GM12878 (cell line): ENCODE data around the gene STK10. TPM values are rescaled to one million over a fixed set of nuclear protein-coding genes. Genes with fewer than 3 reads are reported as not detected.

Source experiments
- ATAC-seq: fragments of 200-7000 bp; cut with Tn5 transposase; 3 replicates; pipeline ENCODE4 v1.9.1; 2020; ENCODE audit warnings: mild to moderate bottlenecking, moderate library complexity
- BruUV-seq: library from RNA; stranded (reverse); fragments of 400-500 nt; replicated peaks from 2 replicates; lab custom pipeline; 2021; lab: Mats Ljungman, UMichigan
- CTCF ChIA-PET: fragments of 300-600 bp; sonication (Branson Sonifier 250); formaldehyde crosslinking; extraction: SDS; loops from one replicate; lab custom pipeline; 2021; ENCODE audit warnings: inconsistent platforms; lab: Yijun Ruan, JAX
- POLR2A ChIA-PET: fragments of 350-600 bp; formaldehyde crosslinking; extraction: SDS; loops from one replicate; lab custom pipeline; 2021; ENCODE audit warnings: inconsistent platforms; lab: Charles Lee
- RAD21 ChIA-PET: fragments of 300-600 bp; sonication (Branson Sonifier 250); formaldehyde crosslinking; loops from one replicate; lab custom pipeline; 2023; ENCODE audit warnings: antibody characterized with exemption; ENCODE audit not compliant: unreplicated experiment; lab: Charles Lee
- SMC1A ChIA-PET: fragments of 300-600 bp; sonication (Branson Sonifier 250); formaldehyde crosslinking; loops from one replicate; lab custom pipeline; 2023; ENCODE audit not compliant: unreplicated experiment, uncharacterized antibody; lab: Charles Lee
- DNase-seq: peaks from one replicate; pipeline ENCODE4 v3.0.0-alpha.2; 2011; ENCODE audit warnings: low read depth, low spot score
- FAIRE-seq: peaks from 3 replicates; lab custom pipeline; 2011; peaks lifted over from hg19 to GRCh38; lab: Jason Lieb, UNC
- H2AFZ ChIP-seq: 2 replicates; pipeline ENCODE4 v1.6.0; 2011; ENCODE audit warnings: low read depth, low read length, control low read depth; ENCODE audit not compliant: control insufficient read depth
- H3K27ac ChIP-seq: 2 replicates; pipeline ENCODE4 v1.5.1; 2011; ENCODE audit warnings: control low read depth; ENCODE audit not compliant: control insufficient read depth, insufficient read depth
- H3K27me3 ChIP-seq, 2 experiments: replicated peaks in 1 of 2; 2 replicates each; pipeline versions ENCODE4 v1.6.0 to v1.6.1; 2011; ENCODE audit warnings: low read length in 1 of 2; ENCODE audit not compliant: control insufficient read depth in 2 of 2, insufficient read depth in 2 of 2
- H3K36me3 ChIP-seq, 2 experiments: 2 replicates each; pipeline ENCODE4 v1.5.1; 2011; ENCODE audit warnings: low read length in 1 of 2; ENCODE audit not compliant: control insufficient read depth in 2 of 2, insufficient read depth in 2 of 2
- H3K4me1 ChIP-seq: 2 replicates; pipeline ENCODE4 v1.6.1; 2011; ENCODE audit warnings: mild to moderate bottlenecking, low read length, moderate library complexity, mixed read lengths; ENCODE audit not compliant: control insufficient read depth, insufficient read depth
- H3K4me2 ChIP-seq: 2 replicates; pipeline ENCODE4 v1.6.0; 2011; ENCODE audit warnings: control low read depth; ENCODE audit not compliant: control insufficient read depth, insufficient read depth
- H3K4me3 ChIP-seq: fragments of 200-600 bp; sonication (generic); 2 replicates; pipeline ENCODE4 v1.5.1; 2016
- H3K79me2 ChIP-seq: 2 replicates; pipeline ENCODE4 v1.6.0; 2011; ENCODE audit warnings: low read length; ENCODE audit not compliant: control insufficient read depth, insufficient read depth
- H3K9ac ChIP-seq: 2 replicates; pipeline ENCODE4 v1.8.0; 2011; ENCODE audit warnings: low read length, control low read depth, mixed read lengths; ENCODE audit not compliant: control insufficient read depth, insufficient read depth
- H3K9me3 ChIP-seq: replicated peaks from 3 replicates; pipeline ENCODE4 v1.5.1; 2011; ENCODE audit warnings: mild to moderate bottlenecking, low read length; ENCODE audit not compliant: control insufficient read depth, insufficient read depth
- H4K20me1 ChIP-seq: 2 replicates; pipeline ENCODE4 v1.6.0; 2011; ENCODE audit not compliant: control insufficient read depth, insufficient read depth
- BMI1 ChIP-seq: fragments of 450-650 bp; IDR thresholded peaks from 2 replicates; pipeline ENCODE4 v1.6.1; 2016; ENCODE audit warnings: mild to moderate bottlenecking, moderate library complexity, borderline replicate concordance
- CBFB ChIP-seq: IDR thresholded peaks from 2 replicates; pipeline ENCODE4 v1.6.1; 2016; ENCODE audit warnings: antibody characterized with exemption, low read depth
- HDAC2 ChIP-seq: fragments of 200-600 bp; sonication (generic); IDR thresholded peaks from 2 replicates; pipeline ENCODE4 v1.6.1; 2017
- KDM1A ChIP-seq: fragments of 200-600 bp; sonication (generic); IDR thresholded peaks from 2 replicates; pipeline ENCODE4 v1.6.1; 2016; ENCODE audit warnings: borderline replicate concordance
- NR2F1 ChIP-seq: fragments of 450-650 bp; conservative IDR thresholded peaks from 2 replicates; pipeline ENCODE4 v1.6.1; 2017; ENCODE audit warnings: mild to moderate bottlenecking
- PAX5 ChIP-seq: IDR thresholded peaks from 2 replicates; pipeline ENCODE4 v1.6.1; 2011; ENCODE audit warnings: low read depth, low read length, borderline replicate concordance
- RBBP5 ChIP-seq: fragments of 200-600 bp; sonication (generic); conservative IDR thresholded peaks from 2 replicates; pipeline ENCODE4 v1.6.1; 2016
- SPI1 ChIP-seq: IDR thresholded peaks from 2 replicates; pipeline ENCODE4 v1.6.1; 2011; ENCODE audit warnings: low read depth, mild to moderate bottlenecking, low read length, moderate library complexity, borderline replicate concordance; ENCODE audit not compliant: insufficient read depth
- YBX1 ChIP-seq: fragments of 450-650 bp; IDR thresholded peaks from 2 replicates; pipeline ENCODE4 v1.6.1; 2016; ENCODE audit warnings: antibody characterized with exemption
- WGBS: methylation state at CpG from one replicate; pipeline ENCODE4 v1.1.6; 2016; ENCODE audit warnings: low lambda C conversion rate; ENCODE audit not compliant: insufficient replicate concordance, insufficient coverage; ENCODE audit errors: missing lambda C conversion rate; 5-methylcytosine and 5-hydroxymethylcytosine counted together
- in situ Hi-C: fragments of 300-500 bp; cut with MboI; formaldehyde crosslinking; loops from 9 replicates; pipeline ENCODE4 v1.14.3; 2018; ENCODE audit warnings: mixed read lengths
- intact Hi-C: fragments of 100-400 bp; cut with micrococcal nuclease; formaldehyde crosslinking; loops from one replicate; pipeline ENCODE4 v1.14.2; 2022; ENCODE audit not compliant: unreplicated experiment
- polyA plus RNA-seq, 11 experiments: library from polyadenylated mRNA; depleted of rRNA in 4 of 11; unstranded in 6 of 11; stranded (reverse) in 5 of 11; fragments of >200 nt; fragmentation: Nextera tagmentation in 4 of 11; fragmentation: Illumina TruSeq in 1 of 11; extraction: Ambion mirVana in 4 of 11; extraction: Trizol in 1 of 11; gene quantifications; 1 replicate in 1 of 11; 2 replicates in 10 of 11; pipeline versions ENCODE4 v1.2.1 to v1.2.3, GENCODE V29; 2011 to 2016; ENCODE audit warnings: inconsistent platforms in 2 of 11, missing spikeins in 2 of 11, low read depth in 1 of 11
- total RNA-seq, 4 experiments: library from RNA; depleted of rRNA in 3 of 4; stranded (reverse); fragments of >200 nt in 3 of 4; fragmentation: Illumina TruSeq in 1 of 4; extraction: Trizol in 1 of 4; gene quantifications; 2 replicates each; pipeline versions ENCODE4 v1.2.1 to v1.2.3, GENCODE V29; 2013 to 2021
- TF ChIP-seq, protein P1 (sequence below): fragments of 450-650 bp; IDR thresholded peaks from 2 replicates; pipeline ENCODE4 v1.6.1; 2017; ENCODE audit warnings: mild to moderate bottlenecking

STK10 gene
- total and polyA plus RNA-seq, 10 of the 15 experiments (the other 5 are each of a cell fraction or from before 2014, with no cell fraction given): 14.2 to 96.4 (median 50.6) TPM

DNA sequence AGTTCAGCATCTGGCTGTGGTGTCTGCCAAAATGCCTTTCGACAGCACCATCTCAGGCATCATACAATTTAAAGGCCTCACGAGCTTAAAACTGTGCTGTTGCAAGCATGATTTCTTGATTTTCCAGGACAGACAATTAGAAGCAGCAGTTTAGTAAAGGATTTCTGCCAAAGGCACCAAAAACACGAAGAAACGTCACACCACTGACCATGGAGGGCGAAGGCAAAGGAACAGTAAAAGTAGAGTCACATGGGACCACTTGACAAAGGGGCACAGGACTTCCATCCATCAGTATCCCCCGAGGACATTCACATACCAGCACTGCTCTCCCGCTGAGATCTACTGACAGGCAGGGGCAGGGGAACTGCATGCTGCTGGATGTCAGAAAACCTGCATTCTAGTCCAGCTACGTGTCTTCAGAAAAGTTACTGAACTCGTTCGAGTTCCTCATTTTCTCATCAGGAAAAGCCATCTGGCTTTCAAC lies 111.2 kb downstream of the STK10 start:
- Histone ChIP-seq H3K27ac (no peak overlapping the region), H3K4me1 (no peaks in the 10 kb centered on the region), H3K79me2 (no peaks in the 10 kb centered on the region), H4K20me1 (no peaks in the 10 kb centered on the region), H3K9me3 (no peaks in the 10 kb centered on the region; the same call in 2 of the 3 replicates), H3K9ac (no peak overlapping the region), H2AFZ (no peak overlapping the region), H3K27me3 (no peaks in the 10 kb centered on the region), H3K36me3 (peaks cover 6 to 21% of the 10 kb centered on the region in 2 experiments; a peak in 3 of 4 replicates), H3K4me3 (no peak overlapping the region), H3K4me2 (no peak overlapping the region)
- ATAC-seq: no peak
- WGBS: 99% methylated on average over 10 of the region's 10 CpGs
- in situ Hi-C loops: no loop called here
- FAIRE-seq: no peak
- RAD21 ChIA-PET: no interaction called here
- TF ChIP-seq HDAC2: no peak
- no peak for TF ChIP-seq NR2F1
- no peak for TF ChIP-seq PAX5
- TF ChIP-seq YBX1: no peak
- no peak for TF ChIP-seq KDM1A
- no peak for TF ChIP-seq BMI1
- POLR2A ChIA-PET: no interaction called here
- intact Hi-C loops: no loop called here
- no TSS peak for BruUV-seq
- no peak for DNase-seq
- CTCF ChIA-PET: interaction anchor here (1.1 kb wide), 1 partner anchor 18 kb away, joined by 3 read pairs; no protein-coding TSS in a partner anchor
- SMC1A ChIA-PET: interaction anchor here (1.1 kb wide), 1 partner anchor 123 kb away, joined by 3 read pairs; no protein-coding TSS in a partner anchor

DNA sequence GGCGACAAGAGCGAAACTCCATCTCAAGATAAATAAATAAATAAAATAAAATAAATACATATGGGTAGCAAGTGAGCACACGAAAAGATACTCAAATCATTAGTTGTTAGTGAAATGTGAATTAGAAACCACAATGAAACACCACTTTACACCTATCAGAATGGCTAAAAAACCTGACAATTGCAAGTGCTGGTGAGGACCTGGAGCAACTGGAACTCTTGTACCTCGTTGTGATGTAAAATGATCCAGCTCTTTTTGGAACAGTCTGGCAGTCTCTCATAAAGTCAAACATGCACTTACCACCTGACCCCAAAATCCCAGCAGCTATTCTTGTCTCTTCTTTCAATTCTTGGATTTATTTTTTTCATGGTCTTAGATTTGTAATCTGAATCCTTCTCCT lies 112.4 kb downstream of the STK10 start:
- FAIRE-seq (no peak), DNase-seq (no peak), ATAC-seq (no peak)
- H3K4me3 ChIP-seq: no peak overlapping the region
- H3K9me3 ChIP-seq: no peaks in the 10 kb centered on the region; the same call in 2 of the 3 replicates
- H3K27me3 ChIP-seq: no peaks in the 10 kb centered on the region
- no peak overlapping the region for H2AFZ ChIP-seq
- H3K36me3 ChIP-seq: peaks cover 6 to 15% of the 10 kb centered on the region in 2 experiments; a peak in 3 of 4 replicates
- no peaks in the 10 kb centered on the region for H4K20me1 ChIP-seq
- in situ Hi-C loops: no loop called here
- 96% methylated on average over 4 of the region's 4 CpGs for WGBS
- ChIA-PET RAD21 (no interaction called here), POLR2A (no interaction called here), CTCF (interaction anchor here (0.6 to 1.4 kb wide), 2 partner anchors 15 to 50 kb away, joined by 3 to 6 read pairs; no protein-coding TSS in a partner anchor), SMC1A (interaction anchor here (0.6 to 1.1 kb wide), 2 partner anchors 110 to 124 kb away, joined by 3 read pairs; no protein-coding TSS in a partner anchor)
- H3K9ac ChIP-seq: no peak overlapping the region
- H3K79me2 ChIP-seq: no peaks in the 10 kb centered on the region; the same call in 1 of the 2 replicates
- no TSS peak for BruUV-seq
- TF ChIP-seq CBFB: no peak
- TF ChIP-seq, protein P1, sequence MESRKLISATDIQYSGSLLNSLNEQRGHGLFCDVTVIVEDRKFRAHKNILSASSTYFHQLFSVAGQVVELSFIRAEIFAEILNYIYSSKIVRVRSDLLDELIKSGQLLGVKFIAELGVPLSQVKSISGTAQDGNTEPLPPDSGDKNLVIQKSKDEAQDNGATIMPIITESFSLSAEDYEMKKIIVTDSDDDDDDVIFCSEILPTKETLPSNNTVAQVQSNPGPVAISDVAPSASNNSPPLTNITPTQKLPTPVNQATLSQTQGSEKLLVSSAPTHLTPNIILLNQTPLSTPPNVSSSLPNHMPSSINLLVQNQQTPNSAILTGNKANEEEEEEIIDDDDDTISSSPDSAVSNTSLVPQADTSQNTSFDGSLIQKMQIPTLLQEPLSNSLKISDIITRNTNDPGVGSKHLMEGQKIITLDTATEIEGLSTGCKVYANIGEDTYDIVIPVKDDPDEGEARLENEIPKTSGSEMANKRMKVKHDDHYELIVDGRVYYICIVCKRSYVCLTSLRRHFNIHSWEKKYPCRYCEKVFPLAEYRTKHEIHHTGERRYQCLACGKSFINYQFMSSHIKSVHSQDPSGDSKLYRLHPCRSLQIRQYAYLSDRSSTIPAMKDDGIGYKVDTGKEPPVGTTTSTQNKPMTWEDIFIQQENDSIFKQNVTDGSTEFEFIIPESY: no peak
- TF ChIP-seq RBBP5: no peak
- TF ChIP-seq SPI1: no peak
- H3K27ac ChIP-seq: no peak overlapping the region
- intact Hi-C loops: no loop called here
- H3K4me1 ChIP-seq: no peaks in the 10 kb centered on the region
- no peak overlapping the region for H3K4me2 ChIP-seq
